GM23338 (cell line): ENCODE measurements around the gene PTPRN2. TPM values are rescaled to one million over a fixed set of nuclear protein-coding genes. Genes with fewer than 3 reads are reported as not detected.

ENCODE experiments used
- ATAC-seq: fragments of 200-7000 bp; cut with Tn5 transposase; 3 replicates; pipeline ENCODE4 v1.9.1; 2020
- DNase-seq: peaks from one replicate; pipeline ENCODE4 v3.0.0-alpha.2; 2015; ENCODE audit warnings: low spot score
- H2AFZ ChIP-seq: fragments of 200-600 bp; sonication (generic); 2 replicates; pipeline ENCODE4 v1.8.0; 2016; ENCODE audit warnings: antibody characterized with exemption, mild to moderate bottlenecking, moderate library complexity
- H3F3A ChIP-seq: fragments of 200-600 bp; sonication (generic); replicated peaks from 2 replicates; pipeline ENCODE4 v1.8.0; 2017; ENCODE audit warnings: antibody characterized with exemption, mixed run types, low read depth
- H3K27ac ChIP-seq: fragments of 200-600 bp; sonication (generic); 2 replicates; pipeline ENCODE4 v1.6.1; 2016; ENCODE audit warnings: low read depth
- H3K27me3 ChIP-seq: fragments of 200-600 bp; sonication (generic); 2 replicates; pipeline ENCODE4 v1.8.0; 2016; ENCODE audit warnings: mild to moderate bottlenecking, mixed run types, moderate library complexity; ENCODE audit not compliant: insufficient read depth
- H3K36me3 ChIP-seq: fragments of 200-600 bp; sonication (generic); 2 replicates; pipeline ENCODE4 v1.8.0; 2016; ENCODE audit warnings: mild to moderate bottlenecking; ENCODE audit not compliant: insufficient read depth
- H3K4me1 ChIP-seq: fragments of 200-600 bp; sonication (generic); 2 replicates; pipeline ENCODE4 v1.8.0; 2016; ENCODE audit warnings: mild to moderate bottlenecking, moderate library complexity; ENCODE audit not compliant: insufficient read depth
- H3K4me2 ChIP-seq: fragments of 200-600 bp; sonication (generic); 2 replicates; pipeline ENCODE4 v1.7.1; 2017; ENCODE audit warnings: mixed run types
- H3K4me3 ChIP-seq: fragments of 200-600 bp; sonication (generic); 2 replicates; pipeline ENCODE4 v1.6.1; 2016; ENCODE audit warnings: mixed run types
- H3K79me2 ChIP-seq: fragments of 200-600 bp; sonication (generic); replicated peaks from 2 replicates; pipeline ENCODE4 v1.8.0; 2017; ENCODE audit warnings: mild to moderate bottlenecking; ENCODE audit not compliant: insufficient read depth
- H3K9me2 ChIP-seq: fragments of 200-600 bp; sonication (generic); 2 replicates; pipeline ENCODE4 v1.8.0; 2017; ENCODE audit not compliant: insufficient read depth
- H4K20me1 ChIP-seq: fragments of 200-600 bp; sonication (generic); replicated peaks from 2 replicates; pipeline ENCODE4 v1.8.0; 2017; ENCODE audit warnings: mild to moderate bottlenecking; ENCODE audit not compliant: insufficient read depth
- H3K27ac Mint-ChIP-seq: 2 replicates; pipeline ENCODE4 v1.8.0; 2020; ENCODE audit warnings: inconsistent platforms, mild to moderate bottlenecking, moderate library complexity, mixed read lengths
- H3K27me3 Mint-ChIP-seq: 3 replicates; pipeline ENCODE4 v1.8.0; 2022; ENCODE audit warnings: low read depth, mild to moderate bottlenecking, moderate library complexity, mixed read lengths, inconsistent platforms; ENCODE audit not compliant: insufficient read depth, poor library complexity
- H3K36me3 Mint-ChIP-seq: 3 replicates; pipeline ENCODE4 v1.8.0; 2021; ENCODE audit warnings: low read depth, mild to moderate bottlenecking, inconsistent platforms, moderate library complexity, mixed read lengths
- H3K4me1 Mint-ChIP-seq: 3 replicates; pipeline ENCODE4 v1.8.0; 2020; ENCODE audit warnings: mild to moderate bottlenecking, inconsistent platforms, mixed read lengths
- H3K4me3 Mint-ChIP-seq: 3 replicates; pipeline ENCODE4 v1.8.0; 2021; ENCODE audit warnings: moderate library complexity, mild to moderate bottlenecking, inconsistent platforms, mixed read lengths
- H3K9me3 Mint-ChIP-seq: 3 replicates; pipeline ENCODE4 v1.8.0; 2020; ENCODE audit warnings: moderate library complexity, mild to moderate bottlenecking, inconsistent platforms, mixed read lengths
- CREB1 ChIP-seq: fragments of 250-450 bp; sonication (Bioruptor Pico); IDR thresholded peaks from 2 replicates; pipeline ENCODE4 v1.5.0; 2020; ENCODE audit warnings: low read depth, mild to moderate bottlenecking, moderate library complexity
- CTCF ChIP-seq, 2 experiments: fragments of 200-600 bp in 1 of 2; sonication (generic) in 1 of 2; conservative IDR thresholded peaks; 2 replicates each; pipeline versions ENCODE4 v1.5.1 to v1.6.1; 2016 to 2017; ENCODE audit warnings: antibody characterized with exemption in 2 of 2, low read depth in 2 of 2, mild to moderate bottlenecking in 2 of 2, moderate library complexity in 1 of 2
- ETS1 ChIP-seq: IDR thresholded peaks from 2 replicates; pipeline ENCODE4 v1.6.1; 2016; ENCODE audit warnings: antibody characterized with exemption
- EZH2 ChIP-seq: fragments of 200-600 bp; sonication (generic); IDR thresholded peaks from one replicate; pipeline ENCODE4 v1.8.0; 2017; ENCODE audit warnings: antibody characterized with exemption, mild to moderate bottlenecking, low read depth; ENCODE audit not compliant: unreplicated experiment
- JUNB ChIP-seq: IDR thresholded peaks from one replicate; pipeline ENCODE4 v1.6.1; 2016; ENCODE audit warnings: antibody characterized with exemption; ENCODE audit not compliant: unreplicated experiment
- NANOG ChIP-seq: IDR thresholded peaks from 2 replicates; pipeline ENCODE4 v1.6.1; 2016; ENCODE audit warnings: antibody characterized with exemption, borderline replicate concordance
- POLR2AphosphoS5 ChIP-seq: IDR thresholded peaks from 2 replicates; pipeline ENCODE4 v1.6.1; 2016; ENCODE audit warnings: antibody characterized with exemption, low read depth
- REST ChIP-seq: IDR thresholded peaks from one replicate; pipeline ENCODE4 v1.6.1; 2018; ENCODE audit warnings: antibody characterized with exemption; ENCODE audit not compliant: unreplicated experiment
- ZNF114 ChIP-seq: fragments of 250-450 bp; sonication (Bioruptor Pico); IDR thresholded peaks from 2 replicates; pipeline ENCODE4 v1.5.0; 2020; ENCODE audit warnings: mild to moderate bottlenecking, moderate library complexity
- ZNF331 ChIP-seq: fragments of 250-450 bp; sonication (Bioruptor Pico); IDR thresholded peaks from 2 replicates; pipeline ENCODE4 v1.5.0; 2020; ENCODE audit warnings: low read depth, mild to moderate bottlenecking, moderate library complexity
- ZNF462 ChIP-seq: fragments of 250-450 bp; sonication (Bioruptor Pico); IDR thresholded peaks from 2 replicates; pipeline ENCODE4 v1.5.0; 2020; ENCODE audit warnings: mild to moderate bottlenecking, moderate library complexity
- polyA plus RNA-seq: library from polyadenylated mRNA; unstranded; fragments of >200 nt; fragmentation: Nextera tagmentation; extraction: Ambion mirVana; gene quantifications from 2 replicates; pipeline ENCODE4 v1.2.1, GENCODE V29; 2016
- total RNA-seq: library from RNA; depleted of rRNA; stranded (reverse); fragments of >200 nt; shearing (Covaris generic); gene quantifications from 2 replicates; pipeline ENCODE4 v1.2.3, GENCODE V29; 2014

PTPRN2 gene
- total and polyA plus RNA-seq, 2 experiments from 2014 or later = 0.87 to 4.0 TPM

- no peaks in the 10 kb centered on the region for H3K79me2 ChIP-seq
- H4K20me1 ChIP-seq = no peaks in the 10 kb centered on the region
- no peak overlapping the region for H3K4me3 ChIP-seq
- H3K4me2 ChIP-seq = no peak overlapping the region
- TF ChIP-seq JUNB = no peak
- TF ChIP-seq ETS1 = no peak
- no peak for TF ChIP-seq CTCF (conservative IDR thresholded peaks at IDR 0.05; ENCODE audit: low read depth in 2 of 2)
- no peak for TF ChIP-seq CREB1 (CRISPR knock-in tag)
- no peak for TF ChIP-seq ZNF331 (CRISPR knock-in tag)
- no peak for TF ChIP-seq POLR2AphosphoS5
- no peak for TF ChIP-seq ZNF462 (CRISPR knock-in tag)
- no peak for TF ChIP-seq EZH2
- TF ChIP-seq NANOG = no peak
- TF ChIP-seq REST = no peak
- no peak for TF ChIP-seq ZNF114
- no peak for ATAC-seq
- no peak overlapping the region for H3K4me3 Mint-ChIP-seq
- H3K9me3 Mint-ChIP-seq = peaks cover 89% of the 10 kb centered on the region
- H3K4me1 Mint-ChIP-seq = no peaks in the 10 kb centered on the region
- H3K27me3 Mint-ChIP-seq = peaks cover 14% of the 10 kb centered on the region
- no peak overlapping the region for H3K27ac ChIP-seq
- H3K9me2 ChIP-seq = no peaks in the 10 kb centered on the region
- no peaks in the 10 kb centered on the region for H3K36me3 ChIP-seq
- no peaks in the 10 kb centered on the region for H3F3A ChIP-seq
- no peaks in the 10 kb centered on the region for H3K27me3 ChIP-seq
- peaks cover 62% of the 10 kb centered on the region for H3K36me3 Mint-ChIP-seq
- no peak for DNase-seq
- no peak overlapping the region for H3K27ac Mint-ChIP-seq
- no peak overlapping the region for H2AFZ ChIP-seq
- no peaks in the 10 kb centered on the region for H3K4me1 ChIP-seq
Observed at GRCh38 chr7:157715938-157716280, 871.7 kb downstream of the PTPRN2 start.
